Activated CD4-positive, alpha-beta T cell treated with anti-CD3 and anti-CD28 coated beads, Interleukin-2, amount 50 U/mL, for 1 hour (primary cell): Measurements from ENCODE around the gene PRAMEF11.
"Not testable (repeated sequence)": the region's sequence is repeated elsewhere in the genome, so short reads cannot be mapped to it uniquely, and the experiment has no call there.

ENCODE experiments used
- DNase-seq: peaks from one replicate; pipeline ENCODE4 v3.0.0-alpha.2; 2020

PRAMEF11 gene

DNA sequence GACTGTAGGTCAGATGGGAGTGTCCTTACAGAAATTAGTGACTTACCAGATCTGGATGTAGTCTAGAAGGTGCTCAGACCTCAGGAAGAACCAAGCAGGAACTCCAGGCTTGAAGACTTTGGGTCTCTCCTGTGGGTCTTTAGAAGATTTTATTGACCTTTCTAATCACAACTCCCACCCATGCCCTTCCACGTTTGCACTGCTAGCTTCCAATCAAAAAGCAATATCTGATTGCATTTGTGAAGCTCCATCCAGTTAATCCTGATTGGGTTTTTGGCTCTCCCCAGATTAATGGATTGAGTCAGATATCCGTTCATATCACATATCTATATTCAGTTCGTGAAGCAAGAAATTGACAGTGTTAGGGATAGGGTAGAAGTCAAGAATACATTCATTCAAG is at the start of gene PRAMEF11:
Gene PRAMEF11 (minus strand): TSS at position 101 of the 400 bp plus-strand sequence. CDS start 2,621 bp downstream, outside the sequence.
- not testable (repeated sequence) for DNase-seq

DNA sequence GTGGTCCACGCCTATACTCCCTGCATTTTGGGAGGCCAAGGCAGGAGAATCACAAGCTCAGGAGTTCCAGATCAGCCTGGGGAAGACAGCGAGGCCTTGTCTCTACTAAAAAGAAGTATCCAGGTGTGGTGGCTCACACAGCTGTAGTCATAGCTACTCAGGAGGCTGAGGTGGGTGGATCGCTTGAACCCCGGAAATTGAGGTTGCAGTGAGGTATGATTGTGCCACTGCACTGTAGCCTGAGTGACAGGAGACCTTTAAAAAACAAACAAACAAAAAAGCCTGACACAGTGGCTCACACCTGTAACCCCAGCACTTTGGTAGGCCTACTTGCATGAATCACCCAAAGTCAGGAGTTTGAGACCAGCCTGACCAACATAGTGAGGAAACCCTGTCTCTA is 47.2 kb upstream of the PRAMEF11 start:
- not testable (repeated sequence) for DNase-seq

DNA sequence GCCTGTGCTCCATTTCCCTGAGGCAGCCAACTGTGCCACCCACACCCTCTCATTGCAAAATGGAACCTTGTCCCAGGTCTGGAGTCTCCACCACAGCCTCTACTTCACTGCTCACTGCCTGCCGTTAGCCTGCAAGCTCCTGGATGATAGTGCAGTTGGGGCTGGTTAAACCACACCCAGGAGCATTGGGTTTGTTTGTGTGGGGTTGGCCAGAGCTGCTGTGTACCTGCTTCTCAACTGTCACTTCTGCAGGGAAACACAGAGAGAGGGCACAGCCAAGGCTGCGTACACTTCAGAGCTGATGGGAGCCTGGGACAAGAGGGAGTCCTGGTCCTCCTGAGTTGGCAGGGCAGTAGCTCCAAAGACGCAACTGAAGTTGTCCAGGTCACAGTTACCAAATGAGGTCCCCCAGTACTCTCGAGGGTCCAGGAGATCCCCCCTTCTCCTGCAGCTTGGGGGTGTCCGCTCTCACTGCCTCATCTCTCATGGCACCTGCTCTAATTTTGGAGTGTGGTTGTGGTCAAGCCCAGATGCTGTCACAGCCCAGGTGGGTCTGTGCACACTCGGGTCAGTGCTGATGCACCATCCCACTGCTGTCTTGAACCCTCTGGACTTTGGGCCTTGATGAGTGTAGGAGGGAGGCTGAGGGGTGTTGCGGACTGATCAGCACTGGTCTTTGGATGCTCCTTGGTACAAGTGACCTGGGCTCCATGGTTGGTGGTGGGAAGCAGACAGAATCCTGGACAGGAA is 32.1 kb upstream of the PRAMEF11 start:
- DNase-seq = not testable (repeated sequence)

- not testable (repeated sequence) for DNase-seq
Measured at GRCh38 chr1:12856786-12857185, 25.6 kb upstream of the PRAMEF11 start, which contains the start of gene PRAMEF2. Gene PRAMEF2 (plus strand): TSS chr1:12857086. CDS start chr1:12859010, 1,924 bp downstream.

- no peak for DNase-seq
Measured at GRCh38 chr1:12851779-12852178, 20.6 kb upstream of the PRAMEF11 start.

DNA sequence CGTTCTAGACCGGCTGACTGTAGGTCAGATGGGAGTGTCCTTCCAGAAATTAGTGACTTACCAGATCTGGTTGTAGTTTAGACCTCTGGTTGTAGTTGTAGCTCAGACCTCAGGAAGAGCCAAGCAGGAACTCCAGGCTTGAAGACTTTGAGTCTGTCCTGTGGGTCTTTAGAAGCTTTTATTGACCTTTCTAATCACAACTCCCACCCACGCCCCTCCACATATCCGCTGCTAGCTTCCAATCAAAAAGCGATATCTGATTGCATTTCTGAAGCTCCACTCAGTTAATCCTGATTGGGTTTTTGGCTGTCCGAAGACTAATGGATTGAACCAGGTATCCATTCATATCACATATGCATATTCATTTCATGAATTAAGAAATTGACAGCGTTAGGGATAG is 17.4 kb upstream of the PRAMEF11 start, which contains the start of gene HNRNPCL1:
Gene HNRNPCL1 (minus strand): TSS at position 101 of the 400 bp plus-strand sequence. CDS start 431 bp downstream, outside the sequence.
- not testable (repeated sequence) for DNase-seq

DNA sequence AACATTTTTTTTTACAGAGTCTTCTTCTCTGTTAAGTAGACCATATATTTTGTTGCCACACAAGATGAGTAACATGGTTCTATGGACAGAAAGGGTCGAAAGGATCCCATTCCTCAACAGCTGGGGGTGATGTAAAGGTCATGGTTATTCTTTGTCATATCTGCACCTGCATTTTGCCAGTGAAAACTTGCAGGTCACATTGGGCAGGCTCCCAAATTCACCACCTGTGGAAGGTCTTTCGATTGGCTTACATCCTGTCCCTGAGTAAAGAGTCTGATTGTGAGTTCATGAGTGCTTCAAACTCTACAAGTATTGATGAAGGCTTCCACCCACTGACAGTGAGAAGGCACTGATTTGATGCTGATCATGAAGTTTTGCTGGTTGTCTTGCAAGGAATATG is 2.0 kb upstream of the PRAMEF11 start:
- DNase-seq = not testable (repeated sequence)

DNA sequence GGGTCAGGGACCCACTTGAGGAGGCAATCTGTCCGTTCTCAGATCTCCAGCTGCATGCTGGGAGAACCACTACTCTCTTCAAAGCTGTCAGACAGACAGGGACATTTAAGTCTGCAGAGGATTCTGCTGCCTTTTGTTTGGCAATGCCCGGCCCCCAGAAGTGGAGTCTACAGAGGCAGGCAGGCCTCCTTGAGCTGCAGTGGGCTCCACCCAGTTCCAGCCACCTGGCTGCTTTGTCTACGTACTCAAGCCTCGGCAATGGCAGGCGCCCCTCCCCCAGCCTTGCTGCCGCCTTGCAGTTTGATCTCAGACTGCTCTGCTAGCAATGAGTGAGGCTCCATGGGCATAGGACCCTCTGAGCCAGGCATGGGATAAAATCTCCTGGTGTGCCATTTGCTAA is 12.1 kb downstream of the PRAMEF11 start:
- not testable (repeated sequence) for DNase-seq

DNA sequence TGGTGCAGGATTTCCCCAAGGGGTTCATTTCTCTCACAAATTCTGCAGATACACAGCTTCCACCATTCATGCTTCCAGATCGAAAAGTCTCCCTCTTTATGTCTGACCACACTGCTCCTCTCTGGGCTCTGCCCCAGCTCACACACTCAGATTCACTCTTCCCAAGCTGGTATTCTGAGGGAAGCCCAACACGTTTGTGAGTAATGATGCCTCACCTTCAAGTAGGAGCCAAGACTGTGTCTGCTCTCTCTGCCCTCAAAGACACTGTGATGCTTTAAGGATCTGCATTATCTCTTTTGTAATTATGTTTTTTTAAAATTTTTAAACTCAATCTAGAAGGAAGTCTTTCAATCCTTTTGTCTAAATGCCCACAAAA is 19.8 kb downstream of the PRAMEF11 start:
- no peak for DNase-seq

DNA sequence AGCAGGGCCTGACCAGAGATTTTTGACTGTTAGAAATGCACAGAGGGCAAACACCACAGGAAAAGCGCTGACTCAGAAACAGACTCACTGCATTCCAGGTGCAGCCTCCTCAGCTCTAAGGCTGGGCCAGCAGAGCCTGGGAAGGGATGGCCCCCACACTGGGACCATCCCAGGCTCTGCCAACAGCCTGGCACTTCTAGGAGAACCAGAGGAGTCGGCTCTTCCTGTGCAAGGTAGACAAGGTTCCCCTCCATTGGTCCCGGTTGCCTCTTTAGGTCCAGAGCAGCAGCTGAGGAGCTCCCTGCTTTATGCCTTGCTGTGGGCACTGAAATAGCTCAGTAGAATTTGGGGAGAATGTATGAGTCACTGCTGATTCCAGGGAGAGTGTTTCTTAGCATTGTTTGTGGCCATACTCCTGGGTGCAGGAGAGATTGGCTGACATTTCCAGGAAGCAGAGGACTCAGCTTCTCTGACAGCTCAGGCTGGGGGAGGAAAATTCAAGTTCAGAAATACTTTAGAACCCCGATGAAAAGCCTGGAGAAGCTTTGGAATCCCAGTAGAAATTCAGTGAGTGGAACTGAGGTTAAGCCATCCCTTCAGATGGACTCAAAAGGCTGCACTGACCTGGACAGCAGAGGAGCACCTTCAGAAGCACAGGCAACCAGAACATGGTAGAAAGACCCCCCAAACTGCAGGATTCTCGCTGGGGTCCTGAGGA is 20.4 kb downstream of the PRAMEF11 start:
- no peak for DNase-seq

DNA sequence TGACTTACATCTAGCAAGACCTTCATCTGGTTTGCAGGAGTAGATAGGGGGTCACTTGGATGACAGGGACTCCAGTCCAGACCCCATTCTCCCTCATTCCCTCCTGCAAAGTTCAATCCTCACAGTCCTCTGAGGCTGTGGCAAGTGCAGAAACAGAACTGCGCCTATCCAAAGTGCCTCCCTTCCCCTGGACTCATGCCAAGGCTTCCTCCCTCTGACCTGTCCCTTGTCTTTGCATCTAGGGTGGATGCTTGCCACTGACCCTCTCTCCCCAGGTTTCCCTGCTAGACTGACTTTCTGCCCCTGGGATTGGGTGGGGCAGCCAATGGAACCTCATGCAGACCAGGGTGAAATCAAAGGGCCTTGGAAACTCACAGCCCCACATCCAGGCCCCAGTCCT is 21.3 kb downstream of the PRAMEF11 start:
- DNase-seq = no peak

DNA sequence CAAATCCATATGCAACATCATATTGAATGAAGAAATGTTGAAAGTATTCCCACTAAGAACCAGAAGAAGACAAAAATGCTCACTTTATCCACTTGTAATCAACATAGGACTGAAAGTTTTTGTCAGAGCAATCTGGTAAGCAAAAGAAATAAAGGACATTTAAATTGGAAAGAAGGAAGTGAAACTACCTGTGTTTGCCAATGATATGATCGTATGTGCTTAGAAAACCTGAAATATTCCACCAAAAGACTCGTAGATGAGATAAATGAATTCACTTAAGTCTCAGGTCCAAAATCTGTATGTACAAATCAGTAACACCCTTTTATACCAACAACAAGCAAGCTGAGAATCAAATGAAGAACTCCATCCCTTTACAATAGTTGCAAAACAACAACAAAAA is 31.5 kb downstream of the PRAMEF11 start:
- DNase-seq = no peak

DNA sequence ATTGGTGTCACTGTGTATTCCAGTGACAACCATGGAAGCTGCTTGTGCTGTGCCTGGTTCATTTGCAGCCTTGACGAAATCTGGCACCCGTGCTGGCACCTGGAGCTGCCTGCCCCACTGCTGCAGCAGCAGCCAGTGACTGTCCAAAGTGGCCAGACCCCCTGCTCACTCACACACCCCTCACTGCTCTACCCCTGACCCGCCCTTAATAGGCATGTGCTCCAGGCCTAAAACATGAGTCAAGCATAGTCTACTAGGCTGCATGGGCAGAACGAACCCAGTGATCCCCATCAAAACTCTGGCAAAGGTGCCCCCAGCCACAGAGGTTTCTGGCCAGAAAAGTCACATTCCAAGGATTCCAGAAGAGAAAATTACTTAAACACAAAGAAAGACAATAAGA is 32.3 kb downstream of the PRAMEF11 start:
- no peak for DNase-seq

DNA sequence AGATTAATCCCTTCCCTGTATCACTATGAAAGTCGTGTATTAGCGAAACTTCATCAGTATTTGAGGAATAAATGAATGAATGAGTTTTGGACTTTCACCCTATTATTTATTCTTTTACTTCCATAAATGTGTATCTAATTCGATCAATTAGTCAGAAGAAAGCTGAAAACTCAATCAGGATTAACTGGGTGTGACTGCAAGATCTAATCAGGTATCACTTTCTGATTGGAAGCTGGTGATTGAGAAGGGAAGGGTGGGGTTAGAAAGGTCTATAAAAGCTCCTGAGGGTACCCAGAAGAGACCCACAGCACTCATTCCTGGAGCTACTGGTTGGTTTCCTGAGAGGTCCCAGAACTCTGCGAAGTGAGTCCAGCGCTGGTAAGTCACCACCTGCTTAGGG is 40.1 kb downstream of the PRAMEF11 start, which contains the start of gene PRAMEF1:
Gene PRAMEF1 (plus strand): TSS at position 301 of the 400 bp plus-strand sequence. CDS start 1,831 bp downstream, outside the sequence.
- not testable (repeated sequence) for DNase-seq

DNA sequence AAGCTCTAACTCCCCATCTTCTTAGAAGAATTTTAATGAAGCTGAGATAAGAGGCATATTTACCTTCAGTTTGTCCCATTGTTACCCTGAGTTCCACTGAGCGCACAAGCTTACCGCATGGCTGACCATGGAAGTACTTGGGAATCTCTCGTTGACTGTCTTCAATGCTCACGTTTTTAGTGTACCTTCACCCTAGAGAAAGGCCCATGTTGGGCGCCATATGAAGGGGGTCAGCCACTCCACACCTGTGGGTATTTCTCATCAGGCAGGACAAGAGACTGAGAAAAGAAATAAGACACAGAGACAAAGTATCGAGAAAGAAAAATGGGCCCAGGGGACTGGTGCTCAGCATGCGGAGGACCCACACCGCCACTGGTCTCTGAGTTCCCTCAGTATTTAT is 46.5 kb downstream of the PRAMEF11 start:
- not testable (repeated sequence) for DNase-seq

DNA sequence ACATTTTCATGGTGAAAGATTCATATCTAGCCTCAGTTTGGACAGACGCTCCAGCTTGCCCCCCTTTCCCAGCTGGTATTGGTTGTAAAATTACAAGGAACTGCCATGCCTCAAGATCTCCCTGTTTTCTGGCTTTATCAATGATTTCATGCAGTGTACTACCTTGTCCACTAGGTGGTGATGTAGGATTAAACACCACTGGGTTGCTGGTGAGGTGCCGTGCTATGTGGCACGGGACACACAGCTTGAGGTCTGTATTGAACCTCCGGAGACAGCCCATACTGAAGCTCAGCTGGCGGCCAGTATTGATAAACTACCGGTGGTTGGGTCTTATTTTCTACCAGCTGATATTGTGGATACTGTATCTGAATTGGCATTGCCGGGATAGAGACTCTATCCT is 47.4 kb downstream of the PRAMEF11 start:
- not testable (repeated sequence) for DNase-seq

DNA sequence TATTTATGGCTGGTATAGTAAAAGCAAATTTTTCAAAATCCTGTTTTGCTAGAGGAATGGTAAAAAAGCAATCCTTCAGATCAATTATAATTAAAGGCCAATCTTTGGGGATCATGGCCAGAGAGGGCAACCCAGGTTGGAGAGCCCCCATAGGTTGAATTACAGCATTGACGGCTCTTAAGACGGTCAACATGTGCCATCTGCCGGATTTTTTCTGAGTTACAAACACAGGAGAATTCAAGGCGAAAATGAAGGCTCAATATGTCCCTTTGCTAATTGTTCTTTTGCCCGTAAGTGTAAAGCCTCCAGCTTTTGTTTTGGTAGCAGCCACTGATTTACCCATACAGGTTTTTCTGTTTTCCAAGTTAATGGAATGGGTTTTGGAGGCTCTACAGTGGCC is 49.7 kb downstream of the PRAMEF11 start:
- not testable (repeated sequence) for DNase-seq

DNA sequence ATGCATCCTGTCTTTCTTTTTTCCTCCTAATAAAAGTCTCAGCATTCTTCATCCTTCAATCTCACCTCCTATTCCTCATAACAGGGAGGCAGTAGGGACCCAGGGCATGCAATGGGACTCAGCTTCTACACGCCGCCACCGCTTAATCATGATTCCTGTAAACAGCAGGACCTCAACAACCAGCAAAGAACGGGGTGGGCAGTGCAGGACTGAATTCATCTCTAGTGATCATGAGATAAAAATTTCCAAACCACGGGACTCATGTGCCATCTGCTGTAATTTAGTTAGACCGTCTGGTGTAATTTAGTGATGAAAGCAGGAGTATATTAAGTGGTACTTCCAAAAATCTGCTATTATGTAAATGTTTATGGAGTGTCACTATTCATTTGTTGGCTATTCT is 52.3 kb downstream of the PRAMEF11 start:
- no peak for DNase-seq

GRCh38 chr1:12778061-12778460 is 53.1 kb downstream of the PRAMEF11 start:
- no peak for DNase-seq

- no peak for DNase-seq
Measured at GRCh38 chr1:12776801-12777557, 54.2 kb downstream of the PRAMEF11 start.

GRCh38 chr1:12775443-12775842 is 55.8 kb downstream of the PRAMEF11 start:
- no peak for DNase-seq

GRCh38 chr1:12774801-12775345 is 56.3 kb downstream of the PRAMEF11 start:
- no peak for DNase-seq
